ENCODE data around the gene CENPP.

Gene CENPP

DNA sequence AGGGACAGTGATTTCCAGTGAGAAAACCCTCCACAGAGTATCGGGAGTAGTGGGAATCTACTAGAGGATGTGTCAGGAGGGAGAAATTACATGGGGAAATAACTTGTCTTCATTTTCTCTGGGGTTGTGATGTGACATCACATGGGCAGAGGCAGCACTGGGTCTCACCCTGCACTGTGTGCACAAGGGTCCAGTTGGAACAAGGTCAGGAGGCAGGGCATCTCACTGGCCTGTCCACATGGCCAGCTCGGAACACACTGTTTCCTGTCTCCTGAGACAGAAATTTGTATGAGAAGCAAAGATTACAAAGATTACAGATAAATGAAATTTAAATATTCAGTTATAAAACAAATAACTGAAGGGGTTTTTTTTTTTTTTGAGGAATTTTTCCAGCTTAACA is 272.6 kb downstream of the CENPP start:
- no peak for DNase-seq (ENCODE audit: low spot score)
- TF ChIP-seq, protein P1, sequence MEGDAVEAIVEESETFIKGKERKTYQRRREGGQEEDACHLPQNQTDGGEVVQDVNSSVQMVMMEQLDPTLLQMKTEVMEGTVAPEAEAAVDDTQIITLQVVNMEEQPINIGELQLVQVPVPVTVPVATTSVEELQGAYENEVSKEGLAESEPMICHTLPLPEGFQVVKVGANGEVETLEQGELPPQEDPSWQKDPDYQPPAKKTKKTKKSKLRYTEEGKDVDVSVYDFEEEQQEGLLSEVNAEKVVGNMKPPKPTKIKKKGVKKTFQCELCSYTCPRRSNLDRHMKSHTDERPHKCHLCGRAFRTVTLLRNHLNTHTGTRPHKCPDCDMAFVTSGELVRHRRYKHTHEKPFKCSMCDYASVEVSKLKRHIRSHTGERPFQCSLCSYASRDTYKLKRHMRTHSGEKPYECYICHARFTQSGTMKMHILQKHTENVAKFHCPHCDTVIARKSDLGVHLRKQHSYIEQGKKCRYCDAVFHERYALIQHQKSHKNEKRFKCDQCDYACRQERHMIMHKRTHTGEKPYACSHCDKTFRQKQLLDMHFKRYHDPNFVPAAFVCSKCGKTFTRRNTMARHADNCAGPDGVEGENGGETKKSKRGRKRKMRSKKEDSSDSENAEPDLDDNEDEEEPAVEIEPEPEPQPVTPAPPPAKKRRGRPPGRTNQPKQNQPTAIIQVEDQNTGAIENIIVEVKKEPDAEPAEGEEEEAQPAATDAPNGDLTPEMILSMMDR (IDR thresholded peaks at IDR 0.05), result no peak
- Histone ChIP-seq H3K4me3 (no peak overlapping the region), H3K27ac (peak overlapping the region; percentile 81 to 93)

DNA sequence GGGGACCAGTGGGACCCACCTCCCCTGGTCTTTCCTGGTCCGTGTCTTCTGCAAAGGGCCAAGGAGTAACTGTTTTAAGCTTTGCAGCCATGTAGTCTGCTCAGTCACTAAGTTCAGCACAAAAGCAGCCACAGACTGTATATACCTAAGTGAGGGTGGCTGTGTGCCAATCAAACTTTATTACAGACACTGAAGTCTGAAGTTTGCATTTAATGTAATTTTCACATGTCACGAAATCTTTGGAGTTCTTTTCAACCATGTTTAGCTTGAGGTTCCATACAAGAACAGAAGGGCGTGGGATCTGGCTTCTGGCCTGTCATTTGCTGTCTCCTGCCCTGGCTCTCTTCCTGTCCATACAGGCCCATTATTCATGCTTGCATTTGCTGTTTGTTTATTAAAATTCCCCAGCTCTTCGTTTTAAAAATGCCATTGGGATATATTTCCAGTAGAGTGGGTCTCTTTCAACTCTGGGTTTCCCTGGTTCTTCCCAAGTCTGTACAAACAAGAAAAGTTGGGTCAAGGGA is 274.2 kb downstream of the CENPP start:
- no peak for DNase-seq (ENCODE audit: low spot score)
- Histone ChIP-seq H3K27ac (peak overlapping the region; percentile 81 to 93), H3K4me3 (no peak overlapping the region)
- TF ChIP-seq, protein P1 (IDR thresholded peaks at IDR 0.05), result no peak

DNA sequence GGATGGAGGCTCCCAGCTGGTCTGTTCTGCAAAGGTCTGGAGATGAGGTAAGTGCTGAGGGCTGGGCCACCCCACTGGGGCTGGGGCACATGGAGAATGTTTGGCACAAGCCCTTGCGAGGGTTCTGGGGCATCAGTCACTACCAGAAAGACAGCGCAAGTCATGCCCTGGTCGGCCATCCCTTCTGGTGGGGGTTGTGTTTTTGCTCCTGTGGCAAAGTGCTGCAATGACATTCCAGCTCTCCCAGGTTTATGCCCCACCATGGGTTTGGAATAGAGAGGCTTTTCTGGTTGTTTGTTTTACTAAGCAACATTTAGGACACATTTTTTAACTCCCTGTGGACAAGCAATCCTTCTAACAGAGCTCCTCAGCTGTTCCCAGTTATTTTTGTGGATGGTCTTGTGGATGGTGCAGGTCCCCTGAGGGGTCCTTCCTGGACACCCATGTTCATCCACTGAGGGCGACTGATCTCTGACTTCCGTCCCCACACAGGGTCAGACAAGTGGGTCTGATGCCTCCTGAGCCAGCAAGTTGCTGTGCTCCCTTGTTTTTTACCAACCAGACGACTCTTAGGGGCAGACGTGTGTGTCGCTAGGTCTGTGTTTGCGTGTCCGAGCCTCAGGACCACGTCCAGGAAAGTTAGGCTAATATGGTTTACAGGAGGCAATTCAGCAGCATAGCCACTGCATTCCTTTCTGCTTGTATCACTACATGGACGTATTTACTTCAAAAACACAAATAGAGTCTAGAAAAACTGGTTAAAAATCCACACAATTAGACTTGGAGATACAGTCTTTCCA is 274.9 kb downstream of the CENPP start:
- H3K27ac ChIP-seq, result peak overlapping the region; percentile 81 to 93
- TF ChIP-seq, protein P1 (IDR thresholded peaks at IDR 0.05), result no peak
- H3K4me3 ChIP-seq, result no peak overlapping the region
- DNase-seq (ENCODE audit: low spot score), result peak; percentile 81

DNA sequence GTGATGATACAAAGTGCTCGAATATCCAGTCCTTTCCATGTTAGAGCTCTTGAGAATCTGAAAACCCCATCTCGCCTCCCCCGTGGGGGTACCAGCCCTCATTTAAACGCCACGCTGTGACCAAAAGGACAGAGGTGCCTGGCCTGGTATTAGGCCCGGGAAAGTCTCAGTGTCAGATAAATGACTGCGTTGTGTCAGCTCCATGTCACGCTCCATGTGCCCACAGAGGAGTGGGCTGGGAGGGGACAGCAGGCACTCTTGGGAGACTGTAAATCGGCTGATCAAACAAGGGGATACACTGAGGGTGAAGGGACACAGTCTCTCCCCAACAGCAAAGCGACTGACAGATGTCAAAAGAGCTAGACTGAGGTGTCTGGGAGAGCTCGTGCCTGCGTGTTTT is 275.7 kb downstream of the CENPP start:
- H3K4me3 ChIP-seq, result no peak overlapping the region
- TF ChIP-seq, protein P1 (IDR thresholded peaks at IDR 0.05), result no peak
- H3K27ac ChIP-seq, result peak overlapping the region; percentile 81 to 93
- DNase-seq (ENCODE audit: low spot score), result no peak

DNA sequence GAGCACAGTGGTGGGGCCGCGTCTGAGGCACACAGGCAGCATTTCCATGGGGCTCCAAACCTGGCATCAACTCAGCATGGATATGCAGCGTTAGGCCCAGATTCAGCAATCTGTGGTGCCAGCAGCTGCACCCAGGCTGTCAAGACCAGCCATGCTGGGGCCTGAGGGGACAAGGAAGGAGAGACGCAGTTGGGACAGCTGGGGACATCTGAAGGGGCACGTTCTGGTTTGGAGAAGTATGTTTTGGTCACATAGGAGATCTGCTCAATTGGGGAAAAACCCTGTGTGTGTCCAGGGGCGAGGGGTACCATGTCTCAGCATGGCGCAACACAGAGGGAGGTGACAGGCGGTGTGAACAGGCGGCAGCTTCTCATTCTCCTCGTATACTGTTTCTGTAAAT is 276.7 kb downstream of the CENPP start:
- Histone ChIP-seq H3K4me3 (no peak overlapping the region), H3K27ac (peak overlapping the region in 1 of 2 donors; percentile 93)
- DNase-seq (ENCODE audit: low spot score), result no peak
- TF ChIP-seq, protein P1 (IDR thresholded peaks at IDR 0.05), result no peak

DNA sequence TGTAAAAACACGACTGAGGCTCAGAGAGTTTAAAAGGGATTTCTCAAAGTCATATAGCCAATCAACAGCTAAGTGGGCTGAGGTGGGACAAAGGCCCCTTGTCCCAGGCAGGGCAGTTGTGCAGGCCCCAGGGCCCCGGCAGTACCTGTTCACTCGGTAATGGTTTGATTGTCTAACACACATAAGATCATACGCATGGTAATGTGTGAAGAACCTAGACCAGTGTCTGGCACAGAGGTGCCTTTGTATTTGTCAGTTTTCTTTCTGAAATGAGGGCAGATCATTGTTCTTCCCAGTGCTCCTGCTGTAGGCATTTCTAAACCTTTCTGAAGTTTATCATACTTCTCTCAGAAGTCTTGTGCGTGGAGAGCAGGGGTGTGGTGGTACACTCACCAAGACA is 277.3 kb downstream of the CENPP start:
- Histone ChIP-seq H3K4me3 (no peak overlapping the region), H3K27ac (peak overlapping the region in 1 of 2 donors; percentile 2)
- DNase-seq (ENCODE audit: low spot score), result no peak
- TF ChIP-seq, protein P1 (IDR thresholded peaks at IDR 0.05), result no peak

DNA sequence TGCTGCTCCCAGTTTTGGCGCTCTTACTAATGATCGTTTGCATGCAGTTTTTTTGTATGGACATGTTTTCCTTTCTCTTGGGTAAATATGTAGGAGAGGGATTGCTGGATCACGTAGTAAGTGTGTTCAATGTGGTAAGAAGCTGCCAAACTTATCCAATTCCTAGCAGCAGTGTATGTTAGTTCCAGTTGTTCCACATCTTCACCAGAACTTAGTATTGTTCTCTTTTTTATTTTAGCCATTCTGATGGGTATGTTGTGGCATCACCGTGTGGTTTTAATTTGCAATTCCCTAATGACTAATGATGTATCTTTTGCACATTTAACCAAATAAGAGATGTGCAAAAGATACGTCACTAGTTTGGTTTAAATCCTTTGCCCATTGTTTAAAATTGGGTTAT is 278.2 kb downstream of the CENPP start:
- TF ChIP-seq, protein P1 (IDR thresholded peaks at IDR 0.05), result no peak
- no peak for DNase-seq (ENCODE audit: low spot score)
- Histone ChIP-seq H3K4me3 (no peak overlapping the region), H3K27ac (no peak overlapping the region)

All from coronary artery (tissue), 2 donors.